ENCODE data around the gene CCDC127. TPM values are rescaled to one million over a fixed set of nuclear protein-coding genes. Genes with fewer than 3 reads are reported as not detected.

Gene CCDC127
- total RNA-seq, 1 donor from 2014 or later = 8.8 TPM

DNA sequence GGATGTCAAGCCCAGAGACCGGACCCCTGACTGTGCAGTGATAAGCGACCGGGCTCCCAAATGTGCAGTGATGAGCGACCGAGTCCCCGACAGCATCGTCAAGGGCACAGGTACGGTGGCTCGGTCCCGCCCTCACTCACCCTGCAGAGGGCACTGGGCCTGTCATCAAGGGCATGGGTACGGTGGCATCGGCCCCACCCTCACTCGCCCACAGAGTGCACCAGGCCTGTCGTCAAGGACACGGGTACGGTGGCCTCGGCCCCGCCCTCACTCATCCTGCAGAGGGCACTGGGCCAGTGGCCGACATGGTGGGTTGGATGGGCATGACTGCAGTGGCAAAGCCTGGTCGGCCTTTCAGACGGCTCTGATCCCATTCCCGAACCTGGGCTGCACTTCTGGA, 36.4 kb downstream of the CCDC127 start:
- no peak for DNase-seq (ENCODE audit: low read depth)
- H3K36me3 ChIP-seq (ENCODE audit: insufficient read depth, low read length) = peaks cover 3% of the 10 kb centered on the region
- peaks cover 22% of the 10 kb centered on the region for H3K27me3 Mint-ChIP-seq (ENCODE audit: low read depth, unreplicated experiment)

DNA sequence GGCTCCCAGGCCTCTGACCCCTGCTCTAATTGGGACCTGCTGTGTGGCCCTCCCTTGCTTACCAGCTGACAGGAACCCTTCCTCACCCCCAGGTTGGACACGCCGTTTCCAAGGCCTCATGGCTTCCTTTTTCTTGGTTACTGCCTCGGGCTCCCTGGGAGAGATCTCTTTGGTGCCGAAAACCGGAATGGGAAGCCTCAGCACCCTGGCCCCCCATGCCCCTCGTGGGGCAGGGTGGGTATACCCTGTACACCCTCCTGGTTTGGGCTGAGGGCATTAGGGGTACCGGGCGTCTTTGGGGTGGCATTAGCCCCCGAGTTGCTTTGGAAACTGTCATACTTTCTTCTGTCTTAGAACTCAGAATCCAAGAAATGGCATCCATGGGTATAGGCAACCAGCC, 36.8 kb downstream of the CCDC127 start:
- no peaks in the 10 kb centered on the region for H4K20me1 ChIP-seq (ENCODE audit: insufficient read depth, low read length)
- no peak overlapping the region for H3K9ac ChIP-seq (ENCODE audit: low read length)
- no peaks in the 10 kb centered on the region for H3K9me3 ChIP-seq (ENCODE audit: insufficient read depth, low read depth, low read length)
- no peaks in the 10 kb centered on the region for H3K79me2 ChIP-seq (ENCODE audit: insufficient read depth, low read length)
- H3K27me3 ChIP-seq (ENCODE audit: insufficient read depth, low read length) = no peaks in the 10 kb centered on the region
- no peak overlapping the region for H3K4me2 ChIP-seq (ENCODE audit: low read length)
- DNase-seq (ENCODE audit: low read depth) (no peak), FAIRE-seq (no peak)
- H3K4me3 ChIP-seq (ENCODE audit: insufficient read depth, low read depth, low read length) = no peak overlapping the region
- H3K27ac Mint-ChIP-seq (ENCODE audit: unreplicated experiment) = no peak overlapping the region
- H3K9me3 Mint-ChIP-seq (ENCODE audit: unreplicated experiment) = no peaks in the 10 kb centered on the region
- no peak for TF ChIP-seq EZH2 (IDR thresholded peaks at IDR 0.05; ENCODE audit: insufficient read depth, low read length)
- TF ChIP-seq, protein P1, sequence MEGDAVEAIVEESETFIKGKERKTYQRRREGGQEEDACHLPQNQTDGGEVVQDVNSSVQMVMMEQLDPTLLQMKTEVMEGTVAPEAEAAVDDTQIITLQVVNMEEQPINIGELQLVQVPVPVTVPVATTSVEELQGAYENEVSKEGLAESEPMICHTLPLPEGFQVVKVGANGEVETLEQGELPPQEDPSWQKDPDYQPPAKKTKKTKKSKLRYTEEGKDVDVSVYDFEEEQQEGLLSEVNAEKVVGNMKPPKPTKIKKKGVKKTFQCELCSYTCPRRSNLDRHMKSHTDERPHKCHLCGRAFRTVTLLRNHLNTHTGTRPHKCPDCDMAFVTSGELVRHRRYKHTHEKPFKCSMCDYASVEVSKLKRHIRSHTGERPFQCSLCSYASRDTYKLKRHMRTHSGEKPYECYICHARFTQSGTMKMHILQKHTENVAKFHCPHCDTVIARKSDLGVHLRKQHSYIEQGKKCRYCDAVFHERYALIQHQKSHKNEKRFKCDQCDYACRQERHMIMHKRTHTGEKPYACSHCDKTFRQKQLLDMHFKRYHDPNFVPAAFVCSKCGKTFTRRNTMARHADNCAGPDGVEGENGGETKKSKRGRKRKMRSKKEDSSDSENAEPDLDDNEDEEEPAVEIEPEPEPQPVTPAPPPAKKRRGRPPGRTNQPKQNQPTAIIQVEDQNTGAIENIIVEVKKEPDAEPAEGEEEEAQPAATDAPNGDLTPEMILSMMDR (IDR thresholded peaks at IDR 0.05; ENCODE audit: insufficient read depth, low read depth, low read length) = no peak
- peaks cover 3% of the 10 kb centered on the region for H3K36me3 ChIP-seq (ENCODE audit: insufficient read depth, low read length)
- no peak overlapping the region for H2AFZ ChIP-seq (ENCODE audit: low read depth, low read length)
- H3K36me3 Mint-ChIP-seq (ENCODE audit: low read depth, unreplicated experiment) = peaks cover 5% of the 10 kb centered on the region
- no peaks in the 10 kb centered on the region for H3K4me1 ChIP-seq (ENCODE audit: insufficient read depth, low read length)
- peaks cover 6% of the 10 kb centered on the region for H3K4me1 Mint-ChIP-seq (ENCODE audit: low read depth, unreplicated experiment)
- H3K4me3 Mint-ChIP-seq (ENCODE audit: unreplicated experiment) = no peak overlapping the region
- peaks cover 25% of the 10 kb centered on the region for H3K27me3 Mint-ChIP-seq (ENCODE audit: low read depth, unreplicated experiment)
- H3K27ac ChIP-seq (ENCODE audit: low read depth, low read length) = no peak overlapping the region

More for the DNA sequence above, 36.4 kb downstream of the CCDC127 start:
- no peaks in the 10 kb centered on the region for H3K4me1 ChIP-seq (ENCODE audit: insufficient read depth, low read length)
- H3K9ac ChIP-seq (ENCODE audit: low read length) = no peak overlapping the region
- H3K79me2 ChIP-seq (ENCODE audit: insufficient read depth, low read length) = no peaks in the 10 kb centered on the region
- no peak overlapping the region for H3K27ac ChIP-seq (ENCODE audit: low read depth, low read length)
- H4K20me1 ChIP-seq (ENCODE audit: insufficient read depth, low read length) = no peaks in the 10 kb centered on the region
- no peak for FAIRE-seq
- Mint-ChIP-seq H3K36me3 (ENCODE audit: low read depth, unreplicated experiment) (peaks cover 5% of the 10 kb centered on the region), H3K9me3 (ENCODE audit: unreplicated experiment) (no peaks in the 10 kb centered on the region), H3K4me1 (ENCODE audit: low read depth, unreplicated experiment) (peaks cover 2% of the 10 kb centered on the region), H3K4me3 (ENCODE audit: unreplicated experiment) (no peak overlapping the region), H3K27ac (ENCODE audit: unreplicated experiment) (no peak overlapping the region)
- no peak overlapping the region for H2AFZ ChIP-seq (ENCODE audit: low read depth, low read length)
- H3K4me3 ChIP-seq (ENCODE audit: insufficient read depth, low read depth, low read length) = no peak overlapping the region
- no peak overlapping the region for H3K4me2 ChIP-seq (ENCODE audit: low read length)
- H3K27me3 ChIP-seq (ENCODE audit: insufficient read depth, low read length) = no peaks in the 10 kb centered on the region
- TF ChIP-seq, protein P1 (IDR thresholded peaks at IDR 0.05; ENCODE audit: insufficient read depth, low read depth, low read length) = no peak
- H3K9me3 ChIP-seq (ENCODE audit: insufficient read depth, low read depth, low read length) = no peaks in the 10 kb centered on the region

DNA sequence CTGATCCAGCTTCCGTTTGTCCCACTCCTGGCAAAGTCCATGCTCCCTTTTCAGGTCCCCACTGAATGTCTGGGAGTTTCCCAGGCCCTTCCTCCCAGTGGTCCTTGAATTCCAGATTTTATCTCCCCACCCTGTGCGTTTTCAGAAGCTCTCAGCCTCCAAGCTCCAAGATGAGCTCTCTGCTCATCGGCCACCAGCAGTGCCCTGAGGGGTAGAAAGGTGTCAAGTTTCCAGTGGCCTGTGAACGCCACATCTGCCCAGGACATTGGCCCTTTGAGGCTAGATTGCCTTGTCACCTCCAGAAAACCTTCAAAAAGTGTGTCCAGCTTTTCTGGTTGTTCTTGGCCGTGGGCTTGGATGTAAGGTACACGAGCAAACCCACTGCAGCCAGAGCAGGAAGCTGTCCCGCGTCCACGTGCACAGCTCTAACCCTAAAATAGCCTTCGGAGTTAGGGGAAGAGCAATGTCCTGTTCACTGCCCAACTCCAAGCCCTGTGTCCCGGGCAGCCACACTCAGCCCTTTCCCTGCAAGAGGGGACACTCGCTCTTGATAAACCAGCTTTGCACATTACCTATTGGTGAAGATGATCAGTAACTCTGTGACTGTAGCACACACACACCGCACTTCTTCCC, 37.6 kb downstream of the CCDC127 start:
- TF ChIP-seq, protein P1 (IDR thresholded peaks at IDR 0.05; ENCODE audit: insufficient read depth, low read depth, low read length) = no peak
- no peak for TF ChIP-seq EZH2 (IDR thresholded peaks at IDR 0.05; ENCODE audit: insufficient read depth, low read length)
- Mint-ChIP-seq H3K27me3 (ENCODE audit: low read depth, unreplicated experiment) (peaks cover 26% of the 10 kb centered on the region), H3K36me3 (ENCODE audit: low read depth, unreplicated experiment) (peaks cover 5% of the 10 kb centered on the region), H3K4me3 (ENCODE audit: unreplicated experiment) (no peak overlapping the region), H3K9me3 (ENCODE audit: unreplicated experiment) (no peaks in the 10 kb centered on the region), H3K4me1 (ENCODE audit: low read depth, unreplicated experiment) (peaks cover 6% of the 10 kb centered on the region), H3K27ac (ENCODE audit: unreplicated experiment) (no peak overlapping the region)
- peaks cover 3% of the 10 kb centered on the region for H3K36me3 ChIP-seq (ENCODE audit: insufficient read depth, low read length)
- H4K20me1 ChIP-seq (ENCODE audit: insufficient read depth, low read length) = no peaks in the 10 kb centered on the region
- H3K9me3 ChIP-seq (ENCODE audit: insufficient read depth, low read depth, low read length) = no peaks in the 10 kb centered on the region
- H3K27me3 ChIP-seq (ENCODE audit: insufficient read depth, low read length) = no peaks in the 10 kb centered on the region
- H3K4me3 ChIP-seq (ENCODE audit: insufficient read depth, low read depth, low read length) = no peak overlapping the region
- H3K9ac ChIP-seq (ENCODE audit: low read length) = no peak overlapping the region
- DNase-seq (ENCODE audit: low read depth) (no peak), FAIRE-seq (no peak)
- H3K27ac ChIP-seq (ENCODE audit: low read depth, low read length) = no peak overlapping the region
- no peak overlapping the region for H3K4me2 ChIP-seq (ENCODE audit: low read length)
- no peaks in the 10 kb centered on the region for H3K79me2 ChIP-seq (ENCODE audit: insufficient read depth, low read length)
- H2AFZ ChIP-seq (ENCODE audit: low read depth, low read length) = no peak overlapping the region
- no peaks in the 10 kb centered on the region for H3K4me1 ChIP-seq (ENCODE audit: insufficient read depth, low read length)
